A549 treated with DMSO at 1 μM for 4 hours (cell line): ENCODE results near the gene IL36A. TPM values are rescaled to one million over a fixed set of nuclear protein-coding genes. Genes with fewer than 3 reads are reported as not detected.

Experiments used
- total RNA-seq: library from RNA; stranded (reverse); fragments of 200-300 nt; extraction: Qiagen RNA extraction; gene quantifications from 5 replicates; pipeline ENCODE4 v1.2.3, GENCODE V29; 2022; ENCODE audit warnings: low read depth

The IL36A gene
- total RNA-seq: not detected in 5 replicates

GRCh38 chr2:113005030-113005509, at the start of gene IL36A:
TSS of gene IL36A (plus strand) at chr2:113005459. CDS start at chr2:113005872, 413 bp downstream.

GRCh38 chr2:112977559-112978056, 27.7 kb upstream of the IL36A start, which contains the start of gene IL36G:
TSS of gene IL36G (plus strand) at chr2:112978006. CDS start at chr2:112978639, 633 bp downstream.

GRCh38 chr2:113052396-113052917, 47.2 kb downstream of the IL36A start, which contains the start of gene IL36B:
TSS of gene IL36B (minus strand) at chr2:113052867.

Other genes starting within 250 kb of the IL36A start
- gene CKAP2L, start 240.8 kb upstream of the IL36A start, total RNA-seq: 11.8 to 17.4 TPM (median 16.0 TPM) in 5 replicates
- gene IL1A, start 221.0 kb upstream of the IL36A start, total RNA-seq: 0.05 to 0.47 TPM (median 0.11 TPM) in 5 replicates
- gene IL1B, start 168.7 kb upstream of the IL36A start, total RNA-seq: 0.17 to 0.49 TPM (median 0.28 TPM) in 5 replicates
- gene IL37, start 94.3 kb upstream of the IL36A start, total RNA-seq: not detected in 5 replicates
- gene IL36G, start 27.5 kb upstream of the IL36A start, total RNA-seq: not detected in 5 replicates
- gene IL36B, start 47.4 kb downstream of the IL36A start, total RNA-seq: 0.15 to 0.25 TPM (median 0.24 TPM) in 3 of 5 replicates, not detected in the others
- 0.06 to 0.14 TPM (median 0.07 TPM) in 5 replicates for gene IL36RN, start 53.7 kb downstream of the IL36A start, total RNA-seq
- gene IL1F10, start 62.5 kb downstream of the IL36A start, total RNA-seq: not detected in 5 replicates
- gene IL1RN, start 122.1 kb downstream of the IL36A start, total RNA-seq: 0.29 to 0.43 TPM (median 0.34 TPM) in 5 replicates
- 9.1 to 11.2 TPM (median 10.6 TPM) in 5 replicates for gene PSD4, start 168.5 kb downstream of the IL36A start, total RNA-seq